Measurements from ENCODE around the gene PLEKHA7. TPM values are rescaled to one million over a fixed set of nuclear protein-coding genes. Genes with fewer than 3 reads are reported as not detected.
"Not testable (repeated sequence)": the region's sequence is repeated elsewhere in the genome, so short reads cannot be mapped to it uniquely, and the experiment has no call there.

The PLEKHA7 gene
- total RNA-seq, 1 donor from 2014 or later: 9.5 TPM

DNA sequence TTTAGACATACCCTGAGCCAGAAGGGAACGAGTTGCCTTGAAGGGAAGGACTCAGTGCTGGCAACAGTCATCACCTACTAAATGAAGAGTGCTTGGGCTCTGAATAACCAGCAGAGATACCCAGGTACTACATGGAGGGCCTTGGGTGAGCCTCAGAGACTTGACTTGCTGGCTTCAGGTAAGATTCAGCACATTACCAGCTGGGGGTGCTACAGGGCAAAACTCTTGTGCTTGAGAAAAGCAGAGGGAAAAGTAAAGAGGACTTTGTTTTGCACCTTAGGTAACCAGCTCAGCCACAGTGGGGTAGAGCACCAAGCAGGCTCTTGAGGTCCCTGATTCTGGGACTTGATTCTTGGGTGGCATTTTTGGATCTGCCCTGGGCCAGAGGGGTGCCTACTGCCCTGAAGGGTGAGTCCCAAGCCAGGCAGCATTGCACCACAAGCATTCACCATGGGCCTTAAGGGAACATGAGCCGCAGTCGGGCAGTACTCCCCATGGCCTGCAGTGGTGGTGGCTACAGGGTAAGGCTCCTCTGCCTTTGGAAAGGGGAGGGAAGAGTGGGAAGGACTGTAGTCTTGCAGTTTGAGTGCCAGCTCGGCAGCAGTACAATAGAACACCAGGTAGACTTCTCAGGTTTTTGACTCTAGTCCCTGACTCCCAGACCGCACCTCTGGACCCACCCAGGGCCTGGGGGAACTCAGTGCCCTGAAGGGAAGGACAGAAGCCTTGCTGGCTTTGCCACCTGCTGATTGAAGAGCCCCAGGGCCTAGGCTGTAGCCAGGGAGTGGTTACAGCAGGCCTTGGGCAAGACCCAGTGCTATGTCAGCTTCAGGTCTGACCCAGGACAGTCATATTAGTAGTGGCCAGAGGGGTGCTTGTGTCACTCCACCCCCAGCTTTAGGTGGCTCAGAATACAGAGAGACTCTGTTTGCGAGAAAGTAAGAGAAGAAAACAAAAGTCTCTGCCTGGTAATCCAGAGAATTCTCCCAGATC, 22.7 kb upstream of the PLEKHA7 start:
- no peak overlapping the region for H3K4me3 ChIP-seq
- H3K27me3 ChIP-seq: no peaks in the 10 kb centered on the region
- DNase-seq (ENCODE audit: low spot score in 2 of 2): no peak
- TF ChIP-seq CTCF (IDR thresholded peaks at IDR 0.05): no peak
- H3K36me3 ChIP-seq: no peaks in the 10 kb centered on the region
- no peaks in the 10 kb centered on the region for H3K4me1 ChIP-seq
- no peaks in the 10 kb centered on the region for H3K9me3 ChIP-seq
- H3K27ac ChIP-seq: no peak overlapping the region
- intact Hi-C loops (cut with DNase I): no loop called here

- H3K36me3 ChIP-seq; intact Hi-C loops (cut with DNase I); H3K27me3 ChIP-seq; H3K4me1 ChIP-seq; H3K27ac ChIP-seq; H3K9me3 ChIP-seq; DNase-seq (ENCODE audit: low spot score in 2 of 2); H3K4me3 ChIP-seq: not testable (repeated sequence)
Measured at GRCh38 chr11:17034027-17034426, 19.8 kb upstream of the PLEKHA7 start.

DNA sequence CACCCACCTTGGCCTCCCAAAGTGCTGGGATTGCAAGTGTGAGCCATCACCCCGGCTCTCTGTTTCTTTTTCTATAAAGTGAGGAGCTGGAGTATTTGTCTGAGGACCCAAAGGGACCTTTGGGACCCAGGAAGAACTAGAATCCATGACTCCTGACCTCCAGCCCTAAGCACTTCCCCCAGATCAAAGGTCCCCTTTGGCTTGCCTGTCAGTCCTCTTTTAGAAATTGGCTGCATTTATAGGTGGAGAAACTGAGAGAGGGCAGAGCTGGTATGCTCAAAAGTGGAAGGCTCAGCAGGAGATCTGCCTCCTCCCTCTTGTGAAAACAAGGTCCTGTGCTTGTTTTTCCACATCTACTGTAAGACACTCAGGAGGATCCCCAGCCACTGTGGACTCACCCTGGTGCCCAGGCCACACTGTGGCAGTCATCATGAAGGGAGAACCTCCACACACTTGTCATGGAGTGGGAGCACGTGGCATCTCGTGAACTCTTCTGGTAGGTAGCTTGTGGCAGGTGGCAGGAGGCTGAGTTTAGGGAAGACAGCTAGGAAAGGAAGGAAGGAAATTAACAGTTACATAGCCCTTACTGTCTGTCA, 12.4 kb upstream of the PLEKHA7 start:
- H3K36me3 ChIP-seq: no peaks in the 10 kb centered on the region
- TF ChIP-seq CTCF (IDR thresholded peaks at IDR 0.05): no peak
- H3K9me3 ChIP-seq: no peaks in the 10 kb centered on the region
- no peak overlapping the region for H3K4me3 ChIP-seq
- DNase-seq (ENCODE audit: low spot score in 2 of 2): no peak
- H3K27me3 ChIP-seq: no peaks in the 10 kb centered on the region
- intact Hi-C loops (cut with DNase I): no loop called here
- H3K27ac ChIP-seq: no peak overlapping the region
- H3K4me1 ChIP-seq: no peaks in the 10 kb centered on the region

DNA sequence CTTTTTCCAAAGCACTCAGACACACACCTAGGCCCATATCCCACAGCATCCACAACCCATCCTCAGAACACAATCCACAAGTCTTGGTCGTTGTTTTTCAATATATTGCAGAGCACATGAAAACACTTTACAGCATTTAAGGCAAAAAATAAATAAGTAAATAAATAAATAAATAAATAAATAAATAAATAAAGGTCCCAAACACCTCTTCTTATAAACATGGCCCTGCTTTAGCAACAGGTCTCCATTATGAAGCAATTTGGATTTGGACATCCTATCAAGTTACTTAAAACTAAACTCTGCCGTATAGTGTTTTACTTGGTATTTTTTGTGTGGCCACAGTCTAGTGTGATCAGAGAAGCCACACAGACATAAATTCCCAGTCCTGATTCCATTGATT, 10.7 kb upstream of the PLEKHA7 start:
- Histone ChIP-seq H3K9me3 (no peaks in the 10 kb centered on the region), H3K27ac (no peak overlapping the region), H3K27me3 (no peaks in the 10 kb centered on the region), H3K36me3 (no peaks in the 10 kb centered on the region), H3K4me3 (no peak overlapping the region), H3K4me1 (no peaks in the 10 kb centered on the region)
- DNase-seq (ENCODE audit: low spot score in 2 of 2): no peak
- intact Hi-C loops (cut with DNase I): no loop called here
- TF ChIP-seq CTCF (IDR thresholded peaks at IDR 0.05): no peak

DNA sequence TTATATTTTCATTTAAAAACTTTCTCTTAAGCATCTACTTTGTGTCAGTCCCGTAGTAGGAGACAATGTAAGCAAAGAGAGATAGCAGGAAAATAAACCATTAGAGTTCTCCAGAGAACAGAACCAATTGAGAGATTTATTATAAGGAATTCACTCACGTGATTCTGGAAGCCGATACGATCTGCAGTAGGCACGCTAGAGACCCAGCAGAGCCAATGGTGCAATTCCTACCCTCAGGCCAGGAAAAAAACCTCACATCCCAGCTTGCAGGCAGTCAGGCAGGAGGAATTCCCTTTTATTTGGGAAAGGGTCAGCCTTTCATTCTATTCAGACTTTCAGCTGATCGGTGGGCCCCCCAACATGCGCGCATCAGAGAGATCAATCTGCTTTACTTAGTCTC, 7.3 kb upstream of the PLEKHA7 start:
- TF ChIP-seq CTCF (IDR thresholded peaks at IDR 0.05): no peak
- H3K36me3 ChIP-seq: no peaks in the 10 kb centered on the region
- no peaks in the 10 kb centered on the region for H3K4me1 ChIP-seq
- no peaks in the 10 kb centered on the region for H3K27me3 ChIP-seq
- H3K4me3 ChIP-seq: no peak overlapping the region
- intact Hi-C loops (cut with DNase I): no loop called here
- no peak for DNase-seq (ENCODE audit: low spot score in 2 of 2)
- H3K27ac ChIP-seq: no peak overlapping the region
- no peaks in the 10 kb centered on the region for H3K9me3 ChIP-seq

DNA sequence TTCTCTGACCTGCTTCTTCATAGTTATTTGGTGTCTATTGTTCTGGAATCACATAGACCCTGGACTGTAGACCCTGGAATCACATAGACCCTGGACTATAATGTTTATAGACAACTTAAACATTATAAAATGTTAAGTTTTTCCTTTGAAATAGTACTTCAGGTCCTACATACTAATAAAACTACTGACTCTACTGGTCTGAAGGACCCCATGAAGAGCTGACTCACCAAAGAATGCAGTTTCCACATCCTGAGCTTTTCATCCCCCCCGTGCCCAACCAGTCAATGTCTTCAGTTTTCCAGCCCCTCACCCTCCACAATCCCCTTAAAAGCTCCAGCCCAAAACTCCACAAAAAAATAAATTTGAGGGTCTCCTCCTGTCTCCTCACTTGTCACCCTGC, 6.6 kb upstream of the PLEKHA7 start:
- Histone ChIP-seq H3K9me3 (no peaks in the 10 kb centered on the region), H3K4me1 (no peaks in the 10 kb centered on the region), H3K27ac (no peak overlapping the region), H3K4me3 (no peak overlapping the region), H3K36me3 (no peaks in the 10 kb centered on the region), H3K27me3 (no peaks in the 10 kb centered on the region)
- intact Hi-C loops (cut with DNase I): no loop called here
- DNase-seq (ENCODE audit: low spot score in 2 of 2): no peak
- TF ChIP-seq CTCF (IDR thresholded peaks at IDR 0.05): no peak

Measured in ascending aorta (tissue), 2 donors.